WI38 (cell line): ENCODE data around the gene FAM117B.

Source experiments
- H3K4me3 ChIP-seq: 2 replicates; pipeline ENCODE4 v1.5.1; 2011; ENCODE audit warnings: low read depth, mild to moderate bottlenecking, control low read depth, low read length
- CTCF ChIP-seq: IDR thresholded peaks from 2 replicates; pipeline ENCODE4 v1.5.1; 2012; ENCODE audit warnings: low read depth, mild to moderate bottlenecking, control low read depth, low read length

Gene FAM117B

GRCh38 chr2:202771741-202772460 is 137.1 kb downstream of the FAM117B start:
- no peak for TF ChIP-seq CTCF
- H3K4me3 ChIP-seq: no peak overlapping the region

- no peak for TF ChIP-seq CTCF
- no peak overlapping the region for H3K4me3 ChIP-seq
Measured at GRCh38 chr2:202773301-202773973, 138.7 kb downstream of the FAM117B start.

- TF ChIP-seq CTCF: no peak
- no peak overlapping the region for H3K4me3 ChIP-seq
Measured at GRCh38 chr2:202774104-202774503, 139.3 kb downstream of the FAM117B start.

GRCh38 chr2:202778217-202778616 is 143.4 kb downstream of the FAM117B start:
- no peak for TF ChIP-seq CTCF
- H3K4me3 ChIP-seq: no peak overlapping the region

GRCh38 chr2:202780514-202781021 is 145.8 kb downstream of the FAM117B start:
- H3K4me3 ChIP-seq: no peak overlapping the region
- TF ChIP-seq CTCF: no peak

GRCh38 chr2:202782940-202783558 is 148.3 kb downstream of the FAM117B start:
- H3K4me3 ChIP-seq: no peak overlapping the region

More at GRCh38 chr2:202782940-202783558, 148.3 kb downstream of the FAM117B start:
- TF ChIP-seq CTCF: no peak
